ENCODE results near the gene ZBTB7C.

- TF ChIP-seq, protein P1, sequence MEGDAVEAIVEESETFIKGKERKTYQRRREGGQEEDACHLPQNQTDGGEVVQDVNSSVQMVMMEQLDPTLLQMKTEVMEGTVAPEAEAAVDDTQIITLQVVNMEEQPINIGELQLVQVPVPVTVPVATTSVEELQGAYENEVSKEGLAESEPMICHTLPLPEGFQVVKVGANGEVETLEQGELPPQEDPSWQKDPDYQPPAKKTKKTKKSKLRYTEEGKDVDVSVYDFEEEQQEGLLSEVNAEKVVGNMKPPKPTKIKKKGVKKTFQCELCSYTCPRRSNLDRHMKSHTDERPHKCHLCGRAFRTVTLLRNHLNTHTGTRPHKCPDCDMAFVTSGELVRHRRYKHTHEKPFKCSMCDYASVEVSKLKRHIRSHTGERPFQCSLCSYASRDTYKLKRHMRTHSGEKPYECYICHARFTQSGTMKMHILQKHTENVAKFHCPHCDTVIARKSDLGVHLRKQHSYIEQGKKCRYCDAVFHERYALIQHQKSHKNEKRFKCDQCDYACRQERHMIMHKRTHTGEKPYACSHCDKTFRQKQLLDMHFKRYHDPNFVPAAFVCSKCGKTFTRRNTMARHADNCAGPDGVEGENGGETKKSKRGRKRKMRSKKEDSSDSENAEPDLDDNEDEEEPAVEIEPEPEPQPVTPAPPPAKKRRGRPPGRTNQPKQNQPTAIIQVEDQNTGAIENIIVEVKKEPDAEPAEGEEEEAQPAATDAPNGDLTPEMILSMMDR (conservative IDR thresholded peaks at IDR 0.05 in 1 of 2, IDR thresholded peaks at IDR 0.05 in 1 of 2; ENCODE audit: extremely low read depth in 1 of 2, insufficient read depth in 1 of 2, low read depth in 1 of 2, low read length in 2 of 2): no peak
- TF ChIP-seq EZH2 (IDR thresholded peaks at IDR 0.05; ENCODE audit: borderline replicate concordance, low read length): no peak
Observed at GRCh38 chr18:48274301-48274700, 134.9 kb downstream of the ZBTB7C start.

All from mammary epithelial cell (primary cell).